HG02571 (cell line): ENCODE data around the gene SLC35E2B.
A peak's percentile ranks its signal among the peaks of the same experiment; 100 is the strongest.
"Not testable (repeated sequence)": the region's sequence is repeated elsewhere in the genome, so short reads cannot be mapped to it uniquely, and the experiment has no call there.

Experiments used
- ATAC-seq: cut with Tn5 transposase; IDR thresholded peaks from one replicate; pipeline ENCODE4 v1.9.1; 2021; ENCODE audit warnings: mild to moderate bottlenecking, moderate library complexity; ENCODE audit not compliant: unreplicated experiment

SLC35E2B gene

DNA sequence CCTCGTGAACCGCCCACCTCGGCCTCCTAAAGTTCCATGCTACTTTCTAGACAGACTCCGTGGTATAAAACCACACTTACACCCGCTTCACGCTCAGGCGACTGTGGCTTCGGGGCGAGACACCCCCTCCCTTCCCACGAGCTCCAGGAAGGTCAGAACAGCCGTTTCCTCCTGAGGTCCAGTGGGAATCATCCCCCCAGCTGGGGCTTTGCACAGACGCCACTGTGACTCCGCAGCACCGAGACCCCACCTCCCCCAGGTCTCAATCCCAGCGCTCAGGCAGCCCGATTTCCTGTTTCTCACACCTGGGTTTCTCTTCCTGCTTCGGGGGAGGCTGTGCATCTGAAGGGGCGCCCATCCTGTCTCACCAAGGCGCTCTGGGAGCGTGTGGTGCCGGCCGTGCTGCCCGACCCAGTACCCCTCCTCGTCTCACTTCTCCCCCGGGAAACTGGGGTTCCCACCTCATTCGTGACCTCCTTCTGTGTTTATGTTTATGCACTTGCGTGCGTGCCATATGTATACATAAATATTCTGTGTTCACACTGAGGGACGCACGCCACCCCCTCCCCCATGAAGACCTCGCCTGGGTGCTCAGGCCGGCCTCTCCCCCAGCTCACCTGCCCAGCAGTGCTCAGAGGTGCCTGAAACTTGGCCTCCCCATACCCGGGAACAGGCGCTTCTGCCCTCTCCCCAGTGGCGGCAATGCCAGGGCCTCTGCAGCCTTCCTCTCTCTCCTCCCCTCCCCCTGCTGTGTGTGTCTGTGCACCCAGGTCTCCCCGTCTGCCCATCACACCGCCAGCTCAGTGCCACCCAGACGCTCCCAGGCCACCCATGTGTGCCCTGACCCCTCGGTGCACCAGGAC lies 14.6 kb downstream of the SLC35E2B start:
- peak; percentile 54 for ATAC-seq

DNA sequence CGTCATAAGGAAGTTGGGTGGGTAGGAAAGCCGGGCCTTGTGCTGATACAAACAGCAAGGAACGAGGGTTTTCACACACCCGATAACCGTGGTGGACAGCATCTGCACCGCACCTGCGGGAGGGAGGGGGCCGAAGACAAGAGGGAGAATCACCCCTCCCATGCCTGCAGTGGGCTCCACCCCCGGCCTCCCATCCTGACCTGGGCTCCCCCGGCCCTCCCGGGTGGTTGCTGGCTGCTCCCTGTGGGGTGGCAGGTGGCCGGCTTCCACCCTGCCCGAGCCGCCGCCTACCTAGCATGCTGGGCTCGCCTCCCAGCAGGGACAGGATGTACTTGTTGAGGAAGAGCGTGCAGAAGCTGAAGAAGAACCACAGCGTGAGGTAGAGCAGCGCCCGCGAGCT lies 16.5 kb downstream of the SLC35E2B start:
- ATAC-seq = not testable (repeated sequence)

DNA sequence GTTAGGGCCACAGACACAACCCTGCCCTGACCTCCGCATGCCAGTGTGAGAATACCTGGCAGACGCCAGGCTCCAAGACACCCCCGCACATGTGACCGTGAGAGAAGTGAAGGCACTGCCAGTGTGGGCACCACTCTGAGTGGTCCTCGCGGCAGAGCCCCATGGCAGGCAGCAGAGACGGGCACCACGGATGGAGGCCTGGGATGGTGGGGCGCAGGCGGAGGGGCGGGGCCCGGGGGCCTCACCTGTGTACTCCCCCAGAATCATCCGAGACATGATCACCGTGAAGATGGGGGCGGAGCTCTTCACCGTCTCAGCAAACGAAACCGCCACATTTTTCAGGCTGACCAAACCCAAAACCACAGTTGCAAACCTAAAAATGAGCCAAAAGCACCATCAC lies 17.4 kb downstream of the SLC35E2B start:
- ATAC-seq = not testable (repeated sequence)

DNA sequence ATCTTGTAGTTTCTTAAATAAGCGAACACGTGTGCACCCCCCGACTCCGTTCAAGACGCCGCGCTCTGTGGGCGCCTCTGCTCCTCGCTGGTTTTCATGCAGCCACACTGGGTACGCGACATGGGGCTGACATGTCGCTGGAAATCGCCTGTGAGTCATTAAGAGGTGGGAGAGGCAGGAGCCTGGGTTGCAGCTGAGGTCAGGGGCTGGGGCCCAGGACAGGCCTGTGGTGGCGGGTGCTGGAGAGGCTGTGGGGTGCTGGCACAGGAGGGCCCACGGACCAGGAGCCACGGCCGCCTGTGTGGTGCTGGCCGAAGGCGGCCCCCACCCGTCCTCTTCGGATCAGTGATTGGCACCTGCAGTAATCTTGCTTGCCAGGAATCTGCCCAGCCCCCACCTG lies 17.8 kb downstream of the SLC35E2B start:
- ATAC-seq = not testable (repeated sequence)

GRCh38 chr1:1672181-1672965 lies 20.2 kb downstream of the SLC35E2B start:
- ATAC-seq = no peak

DNA sequence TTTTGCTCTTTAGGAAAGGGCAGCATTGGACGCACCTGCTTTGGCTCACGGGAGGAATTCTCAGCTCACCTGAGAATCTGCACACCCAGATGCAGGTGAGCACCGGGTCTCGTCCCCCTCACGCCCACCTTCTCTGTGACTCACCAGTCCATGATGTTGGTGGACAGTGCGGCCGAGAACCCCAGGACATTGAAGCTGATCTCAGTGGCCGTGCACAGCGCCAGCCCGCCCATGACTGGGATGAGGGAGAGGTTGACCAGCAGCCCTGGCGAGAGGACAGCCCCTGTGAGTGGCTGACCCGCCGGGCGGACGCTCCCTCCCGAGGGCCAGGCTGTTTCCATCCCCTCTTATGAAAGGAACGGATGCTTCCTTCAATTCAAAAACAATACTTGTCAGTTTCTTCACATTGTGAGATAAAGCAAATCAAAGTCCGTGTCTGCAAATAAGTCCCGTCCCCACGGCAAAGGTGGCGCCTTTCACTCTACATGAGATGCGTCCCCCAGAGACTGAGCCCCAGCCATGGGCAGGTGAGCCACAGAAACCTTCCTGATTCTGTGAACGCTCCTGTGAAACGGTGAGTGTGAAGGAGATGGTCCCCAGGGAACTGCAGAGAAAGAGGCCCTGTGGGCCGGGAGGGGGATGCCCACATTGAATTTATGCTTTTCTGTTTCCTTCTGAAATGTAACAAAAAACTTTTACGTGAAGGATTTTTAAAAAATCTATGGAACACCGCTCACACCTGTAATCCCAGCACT lies 21.1 kb downstream of the SLC35E2B start:
- no peak for ATAC-seq

DNA sequence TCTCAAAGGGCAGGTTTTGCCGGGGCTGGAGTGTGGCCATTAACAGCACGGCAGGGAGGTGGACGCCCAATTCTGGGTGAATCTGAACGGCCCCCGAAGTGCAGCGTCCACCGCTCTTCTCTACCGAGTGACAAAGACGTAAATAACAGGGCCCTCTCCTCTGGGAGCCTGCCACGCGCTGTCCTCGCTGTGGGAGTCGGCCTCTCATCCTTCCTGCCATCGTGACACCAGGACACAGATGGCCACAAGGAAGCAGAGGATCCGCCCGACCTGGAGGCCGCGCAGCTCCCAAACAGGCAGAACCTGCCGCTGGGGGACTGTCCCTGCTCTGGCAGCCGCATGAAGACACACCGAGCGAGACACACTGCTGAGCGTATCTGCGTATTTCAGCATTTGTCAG lies 21.7 kb downstream of the SLC35E2B start:
- no peak for ATAC-seq

DNA sequence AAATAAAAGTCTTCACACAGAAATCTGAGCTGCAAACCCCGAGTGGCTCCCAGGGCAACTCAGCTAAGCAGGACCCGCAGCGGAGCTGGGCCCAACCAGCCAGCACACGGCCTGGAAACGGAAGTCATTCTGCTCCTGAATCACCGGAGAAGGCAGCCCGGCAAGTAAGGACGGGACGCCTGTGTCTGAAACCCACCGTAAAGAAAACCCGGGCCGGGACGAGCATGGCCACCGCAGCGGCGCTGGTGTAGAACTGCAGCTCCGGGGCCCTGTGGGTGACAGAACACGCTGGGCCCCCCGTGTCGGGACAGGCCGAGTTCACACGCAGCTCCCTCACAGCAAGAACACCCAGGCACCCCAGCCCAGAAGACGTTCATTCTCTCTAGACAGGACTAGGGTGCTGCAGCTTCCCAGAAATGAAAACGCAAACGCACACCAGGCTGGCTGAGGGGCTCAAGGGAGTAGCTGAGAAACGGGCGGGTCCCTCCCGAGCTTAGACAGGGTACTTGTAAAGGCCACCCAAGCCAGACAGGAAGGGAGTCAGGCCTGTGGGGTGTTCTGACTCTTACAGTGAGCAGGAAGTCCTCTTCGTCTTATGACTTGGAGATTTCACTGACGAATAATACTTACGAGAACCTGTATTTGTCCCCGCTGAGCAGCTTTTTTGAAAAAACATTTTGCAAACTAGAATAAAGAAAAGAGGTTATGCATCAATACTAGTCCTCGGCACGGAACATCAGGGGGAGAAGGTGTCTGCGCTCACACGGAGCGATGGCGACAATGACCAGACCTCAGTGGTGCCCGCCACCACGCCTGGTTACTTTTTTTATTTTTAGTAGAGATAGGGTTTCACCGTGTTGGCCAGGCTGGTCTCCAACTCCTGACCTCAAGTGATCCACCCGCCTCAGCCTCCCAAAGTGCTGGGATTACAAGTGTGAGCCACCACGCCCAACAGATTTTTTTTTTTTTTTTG lies 22.8 kb downstream of the SLC35E2B start:
- ATAC-seq = no peak

GRCh38 chr1:1666526-1666925 lies 26.1 kb downstream of the SLC35E2B start:
- no peak for ATAC-seq

DNA sequence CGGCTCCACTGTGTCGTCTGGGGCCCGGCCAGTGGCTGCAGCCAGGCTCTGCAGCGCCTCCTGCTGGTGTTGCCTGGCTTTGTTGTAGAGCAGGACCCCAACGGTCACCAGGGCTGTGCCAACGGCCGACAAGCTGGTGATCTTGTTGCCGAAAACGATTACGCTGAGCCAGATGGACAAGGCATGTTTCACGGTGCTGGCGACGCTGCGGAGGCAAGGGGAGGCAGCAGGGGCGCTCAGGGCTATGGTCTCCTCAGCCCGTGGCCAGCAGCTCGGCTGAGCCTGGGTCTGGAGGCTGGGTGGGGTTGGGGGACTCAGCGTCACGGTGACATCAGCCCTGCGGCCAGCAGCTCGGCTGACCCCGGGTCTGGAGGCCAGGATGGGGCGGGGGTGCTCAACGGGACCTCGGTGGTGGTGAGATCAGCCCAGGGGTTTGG lies 26.8 kb downstream of the SLC35E2B start:
- ATAC-seq = no peak

DNA sequence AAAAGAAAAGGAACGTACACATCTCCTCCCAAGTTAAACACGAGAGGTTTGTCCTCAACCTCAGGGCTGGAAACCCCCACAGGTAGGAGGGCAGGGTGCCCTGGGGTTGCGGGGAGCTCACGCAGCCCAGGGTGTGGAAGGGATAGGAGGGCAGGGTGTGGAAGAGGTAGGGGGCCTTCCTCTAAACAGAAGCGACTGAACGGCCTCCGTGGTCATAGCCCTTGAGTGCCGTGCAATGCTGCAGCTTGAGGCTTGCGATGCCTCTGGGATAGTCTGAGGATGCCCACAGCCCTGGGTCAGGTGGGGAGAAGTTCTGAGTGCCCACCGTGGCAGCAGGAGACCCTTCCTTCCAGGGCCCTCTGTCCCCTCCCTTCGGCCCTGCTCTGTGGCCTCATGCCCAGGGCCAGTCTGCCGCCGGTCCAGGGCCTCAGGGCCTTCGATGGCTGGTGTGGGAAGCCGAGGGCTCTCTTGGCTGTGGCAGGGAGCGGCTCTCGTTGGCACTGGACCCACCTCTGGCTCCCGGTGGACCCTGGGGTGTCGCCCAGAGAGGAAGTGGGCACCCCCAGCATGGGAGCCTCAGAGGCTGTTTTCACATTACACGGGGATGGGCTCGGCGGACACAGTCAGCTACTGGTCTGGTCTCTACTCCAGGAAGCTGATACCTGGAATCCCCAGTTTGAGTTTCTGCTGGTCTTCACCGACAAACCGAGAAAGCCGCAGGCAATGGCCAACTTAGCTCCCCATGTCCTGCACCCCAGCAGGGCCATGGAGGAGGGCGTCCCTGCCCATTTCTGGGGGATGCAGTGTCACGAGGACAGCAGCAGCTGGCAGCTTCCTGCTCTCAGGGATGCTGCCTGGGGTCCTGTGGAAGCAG lies 27.4 kb downstream of the SLC35E2B start:
- ATAC-seq = no peak

- not testable (repeated sequence) for ATAC-seq
Measured at GRCh38 chr1:1664318-1664717, 28.3 kb downstream of the SLC35E2B start.

GRCh38 chr1:1662830-1663560 lies 29.6 kb downstream of the SLC35E2B start:
- not testable (repeated sequence) for ATAC-seq

DNA sequence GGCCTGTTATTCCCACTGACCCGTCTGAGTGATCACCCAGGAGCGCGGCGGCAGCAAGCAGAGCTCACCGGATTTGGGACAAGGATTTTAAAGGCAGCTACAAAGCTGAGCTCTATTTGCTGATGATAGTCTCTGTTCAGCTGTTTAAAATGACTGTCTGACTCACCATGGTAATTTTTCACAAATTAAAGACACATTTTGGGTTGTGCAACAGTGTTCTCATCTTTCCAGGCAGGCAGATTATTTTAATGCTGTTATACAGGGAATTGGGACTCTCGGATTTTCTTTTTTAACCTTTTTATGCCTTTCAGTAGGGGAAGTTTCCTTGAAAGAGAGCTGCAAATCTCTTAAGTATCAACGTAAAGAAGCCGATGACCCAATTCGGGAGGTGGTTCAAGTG lies 30.2 kb downstream of the SLC35E2B start:
- not testable (repeated sequence) for ATAC-seq

GRCh38 chr1:1658583-1659549 lies 33.7 kb downstream of the SLC35E2B start, which contains the start of gene CDK11B:
Gene CDK11B, minus strand, starts transcription at chr1:1659004. Its CDS starts 1,519 bp downstream, at chr1:1657485.
- ATAC-seq = peak; percentile 78

- ATAC-seq = not testable (repeated sequence)
Measured at GRCh38 chr1:1648265-1648664, 44.3 kb downstream of the SLC35E2B start.
